ENCODE measurements around the gene POU2F1. TPM values are rescaled to one million over a fixed set of nuclear protein-coding genes. Genes with fewer than 3 reads are reported as not detected.
A peak's percentile ranks its signal among the peaks of the same experiment; 100 is the strongest.

POU2F1 gene
- total RNA-seq, 1 experiment from 2014 or later: 24.5 TPM

GRCh38 chr1:167342846-167343245 is 122.2 kb downstream of the POU2F1 start:
- peak; percentile 74 for ATAC-seq
- intact Hi-C loops (cut with micrococcal nuclease): no loop called here
- Histone ChIP-seq H3K9me3 (ENCODE audit: control insufficient read depth in 1 of 2, insufficient read depth in 1 of 2, low read depth in 1 of 2, low read length in 2 of 2) (no peaks in the 10 kb centered on the region), H3K79me2 (ENCODE audit: insufficient read depth, low read length) (peaks cover 5% of the 10 kb centered on the region; the same call in 1 of the 2 replicates), H3K27me3 (ENCODE audit: insufficient read depth, low read length) (no peaks in the 10 kb centered on the region), H3K4me2 (ENCODE audit: low read length) (no peak overlapping the region), H3K9ac (ENCODE audit: low read length) (no peak overlapping the region), H3K4me3 (replicated peaks in 1 of 2; ENCODE audit: low read depth in 1 of 2, low read length in 2 of 2) (no peak overlapping the region), H3K36me3 (ENCODE audit: control insufficient read depth in 1 of 2, insufficient read depth in 2 of 2, low read length in 2 of 2) (no peaks in the 10 kb centered on the region), H2AFZ (ENCODE audit: low read depth, low read length, poor library complexity, severe bottlenecking) (no peak overlapping the region), H4K20me1 (ENCODE audit: insufficient read depth) (no peaks in the 10 kb centered on the region), H3K27ac (ENCODE audit: low read depth, low read length) (no peak overlapping the region), H3K9me2 (ENCODE audit: insufficient read depth) (no peaks in the 10 kb centered on the region), H3K4me1 (ENCODE audit: control insufficient read depth in 1 of 2, insufficient read depth in 2 of 2, low read length in 2 of 2) (no peaks in the 10 kb centered on the region)
- BruUV-seq (replicated peaks): no TSS peak
- DNase-seq (ENCODE audit: low read depth, low spot score): no peak
- CTCF ChIA-PET: interaction anchor here (1.1 to 1.2 kb wide), 3 partner anchors 10 to 138 kb away, joined by 3 to 10 read pairs (median 6); no protein-coding TSS in a partner anchor
- RAD21 ChIA-PET (ENCODE audit: low non-redundant PET in 1 of 2, low total read pairs in 2 of 2, uncharacterized antibody in 2 of 2, unreplicated experiment in 2 of 2): no interaction called here
- POLR2A ChIA-PET: no interaction called here
- TF ChIP-seq EZH2 (IDR thresholded peaks at IDR 0.05) (no peak), CTCF (IDR thresholded peaks at IDR 0.05 in 2 of 3, conservative IDR thresholded peaks at IDR 0.05 in 1 of 3; ENCODE audit: borderline replicate concordance in 1 of 3, insufficient read depth in 1 of 3, low read depth in 2 of 3, low read length in 2 of 3) (peak; percentile 21 to 44 (median 23); a peak in 4 of 6 replicates), RAD21 (IDR thresholded peaks at IDR 0.05; ENCODE audit: low read depth) (peak; percentile 41)

- Histone ChIP-seq H3K4me2 (ENCODE audit: low read length) (no peak overlapping the region), H3K9me2 (ENCODE audit: insufficient read depth) (no peaks in the 10 kb centered on the region), H3K27me3 (ENCODE audit: insufficient read depth, low read length) (no peaks in the 10 kb centered on the region), H3K36me3 (ENCODE audit: control insufficient read depth in 1 of 2, insufficient read depth in 2 of 2, low read length in 2 of 2) (no peaks in the 10 kb centered on the region), H3K9ac (ENCODE audit: low read length) (no peak overlapping the region), H3K79me2 (ENCODE audit: insufficient read depth, low read length) (peaks cover 5% of the 10 kb centered on the region; the same call in 1 of the 2 replicates), H2AFZ (ENCODE audit: low read depth, low read length, poor library complexity, severe bottlenecking) (no peak overlapping the region), H4K20me1 (ENCODE audit: insufficient read depth) (no peaks in the 10 kb centered on the region), H3K9me3 (ENCODE audit: control insufficient read depth in 1 of 2, insufficient read depth in 1 of 2, low read depth in 1 of 2, low read length in 2 of 2) (no peaks in the 10 kb centered on the region), H3K4me1 (ENCODE audit: control insufficient read depth in 1 of 2, insufficient read depth in 2 of 2, low read length in 2 of 2) (no peaks in the 10 kb centered on the region), H3K27ac (ENCODE audit: low read depth, low read length) (no peak overlapping the region), H3K4me3 (replicated peaks in 1 of 2; ENCODE audit: low read depth in 1 of 2, low read length in 2 of 2) (no peak overlapping the region)
- RAD21 ChIA-PET (ENCODE audit: low non-redundant PET in 1 of 2, low total read pairs in 2 of 2, uncharacterized antibody in 2 of 2, unreplicated experiment in 2 of 2): no interaction called here
- intact Hi-C loops (cut with micrococcal nuclease): no loop called here
- no peak for DNase-seq (ENCODE audit: low read depth, low spot score)
- no peak for TF ChIP-seq ZNF274 (IDR thresholded peaks at IDR 0.05; ENCODE audit: low read depth, low read length)
- TF ChIP-seq SIN3A (IDR thresholded peaks at IDR 0.05; ENCODE audit: low read depth): no peak
- TF ChIP-seq RAD21 (IDR thresholded peaks at IDR 0.05; ENCODE audit: low read depth): no peak
- TF ChIP-seq CBX3 (IDR thresholded peaks at IDR 0.05; ENCODE audit: low read depth): no peak
- no peak for TF ChIP-seq TCF7L2 (IDR thresholded peaks at IDR 0.05; ENCODE audit: borderline replicate concordance, extremely low read depth, insufficient read depth, insufficient read length)
- no peak for TF ChIP-seq REST (IDR thresholded peaks at IDR 0.05; ENCODE audit: low read depth)
- no peak for TF ChIP-seq SP1 (IDR thresholded peaks at IDR 0.05; ENCODE audit: low read depth)
- TF ChIP-seq CTCF (IDR thresholded peaks at IDR 0.05 in 2 of 3, conservative IDR thresholded peaks at IDR 0.05 in 1 of 3; ENCODE audit: borderline replicate concordance in 1 of 3, insufficient read depth in 1 of 3, low read depth in 2 of 3, low read length in 2 of 3): no peak
- no peak for TF ChIP-seq FOSL1 (IDR thresholded peaks at IDR 0.05; ENCODE audit: low read depth)
- CTCF ChIA-PET: no interaction called here
- POLR2A ChIA-PET: no interaction called here
- ATAC-seq: no peak
- no TSS peak for BruUV-seq (replicated peaks)
Observed at GRCh38 chr1:167344112-167344511, 123.4 kb downstream of the POU2F1 start.

Data from HCT116 (cell line).